Neural cell (in vitro differentiated cells): ENCODE measurements around the gene SH3RF1. TPM values are rescaled to one million over a fixed set of nuclear protein-coding genes. Genes with fewer than 3 reads are reported as not detected.

Experiments used
- H2AFZ ChIP-seq: fragments of 200-600, 300-800 bp; sonication (generic), shearing (Covaris generic); 2 replicates; pipeline ENCODE4 v1.6.0; 2014; ENCODE audit warnings: low read depth, mild to moderate bottlenecking, antibody characterized with exemption, low read length, moderate library complexity
- H3F3A ChIP-seq: fragments of 200-600 bp; shearing (Covaris generic); 2 replicates; pipeline ENCODE4 v1.6.1; 2016; ENCODE audit warnings: mild to moderate bottlenecking, moderate library complexity, mixed read lengths, antibody characterized with exemption, low read length; ENCODE audit not compliant: insufficient read depth, poor library complexity, severe bottlenecking
- H3K27ac ChIP-seq: fragments of 200-600, 300-800 bp; sonication (generic), shearing (Covaris generic); 2 replicates; pipeline ENCODE4 v1.5.1; 2014; ENCODE audit warnings: mild to moderate bottlenecking, low read length, moderate library complexity
- H3K27me3 ChIP-seq: fragments of 300-800, 200-600 bp; sonication (generic), shearing (Covaris generic); 2 replicates; pipeline ENCODE4 v1.6.0; 2014; ENCODE audit warnings: mild to moderate bottlenecking, low read depth, low read length, moderate library complexity; ENCODE audit not compliant: insufficient read depth
- H3K36me3 ChIP-seq: fragments of 300-800, 200-600 bp; sonication (generic), shearing (Covaris generic); 2 replicates; pipeline ENCODE4 v1.5.1; 2014; ENCODE audit warnings: mild to moderate bottlenecking, antibody characterized with exemption, low read length, moderate library complexity; ENCODE audit not compliant: insufficient read depth
- H3K4me2 ChIP-seq: fragments of 300-800, 200-600 bp; sonication (generic), shearing (Covaris generic); 2 replicates; pipeline ENCODE4 v1.6.0; 2014; ENCODE audit warnings: mild to moderate bottlenecking, low read length
- H3K4me3 ChIP-seq: fragments of 300-800, 200-600 bp; sonication (generic), shearing (Covaris generic); 2 replicates; pipeline ENCODE4 v1.5.1; 2014; ENCODE audit warnings: mild to moderate bottlenecking, low read length, moderate library complexity
- H3K79me2 ChIP-seq: fragments of 200-600 bp; shearing (Covaris generic); replicated peaks from 2 replicates; pipeline ENCODE4 v1.6.0; 2014; ENCODE audit warnings: mild to moderate bottlenecking, low read length, moderate library complexity; ENCODE audit not compliant: insufficient read depth
- H3K9ac ChIP-seq: fragments of 300-800, 200-600 bp; sonication (generic), shearing (Covaris generic); 2 replicates; pipeline ENCODE4 v1.6.1; 2016; ENCODE audit warnings: mild to moderate bottlenecking, low read length, mixed read lengths
- H3K9me2 ChIP-seq: fragments of 200-600 bp; shearing (Covaris generic); 2 replicates; pipeline ENCODE4 v1.6.1; 2016; ENCODE audit warnings: mild to moderate bottlenecking, low read length, mixed read lengths; ENCODE audit not compliant: insufficient read depth
- H3K9me3 ChIP-seq: fragments of 200-600, 300-800 bp; sonication (generic), shearing (Covaris generic); 2 replicates; pipeline ENCODE4 v1.6.1; 2016; ENCODE audit warnings: mild to moderate bottlenecking, mixed run types, low read length, moderate library complexity, mixed read lengths
- H4K20me1 ChIP-seq: fragments of 200-600 bp; shearing (Covaris generic); 2 replicates; pipeline ENCODE4 v1.6.1; 2016; ENCODE audit warnings: mild to moderate bottlenecking, mixed run types; ENCODE audit not compliant: insufficient read depth
- CTCF ChIP-seq: fragments of 450-650 bp; IDR thresholded peaks from 2 replicates; pipeline ENCODE4 v1.5.1; 2014; ENCODE audit warnings: antibody characterized with exemption, mild to moderate bottlenecking, moderate library complexity; ENCODE audit not compliant: poor library complexity, severe bottlenecking
- EP300 ChIP-seq: fragments of 450-650 bp; conservative IDR thresholded peaks from 2 replicates; pipeline ENCODE4 v1.6.1; 2014; ENCODE audit warnings: antibody characterized with exemption, mild to moderate bottlenecking, moderate library complexity; ENCODE audit not compliant: poor library complexity, severe bottlenecking
- EZH2 ChIP-seq: fragments of 200-600, 300-800 bp; shearing (Covaris generic), sonication (generic); IDR thresholded peaks from 2 replicates; pipeline ENCODE4 v1.6.1; 2014; ENCODE audit warnings: antibody characterized with exemption, low read length, borderline replicate concordance, mild to moderate bottlenecking; ENCODE audit not compliant: insufficient read depth, poor library complexity, severe bottlenecking
- MXI1 ChIP-seq: fragments of 450-650 bp; conservative IDR thresholded peaks from 2 replicates; pipeline ENCODE4 v1.6.1; 2014; ENCODE audit warnings: antibody characterized with exemption, mild to moderate bottlenecking; ENCODE audit not compliant: poor library complexity, severe bottlenecking
- POLR2AphosphoS5 ChIP-seq: IDR thresholded peaks from 2 replicates; pipeline ENCODE4 v1.6.1; 2012
- RAD21 ChIP-seq: fragments of 450-650 bp; conservative IDR thresholded peaks from 2 replicates; pipeline ENCODE4 v1.6.1; 2014; ENCODE audit warnings: antibody characterized with exemption, mild to moderate bottlenecking, moderate library complexity
- REST ChIP-seq: IDR thresholded peaks from 2 replicates; pipeline ENCODE4 v1.6.1; 2012; ENCODE audit warnings: borderline replicate concordance
- SMC3 ChIP-seq: fragments of 450-650 bp; conservative IDR thresholded peaks from 2 replicates; pipeline ENCODE4 v1.6.1; 2014; ENCODE audit warnings: antibody characterized with exemption, mild to moderate bottlenecking, moderate library complexity; ENCODE audit not compliant: poor library complexity
- TAF1 ChIP-seq: IDR thresholded peaks from 2 replicates; pipeline ENCODE4 v1.6.1; 2012; ENCODE audit warnings: low read depth
- polyA plus RNA-seq: library from polyadenylated mRNA; depleted of rRNA; stranded (reverse); fragments of >200 nt; gene quantifications from 2 replicates; pipeline ENCODE4 v1.2.3, GENCODE V29; 2014

SH3RF1 gene
- polyA plus RNA-seq, 1 donor from 2014 or later = 3.1 TPM

GRCh38 chr4:169098054-169098497, 172.7 kb downstream of the SH3RF1 start:
- Histone ChIP-seq H3K9ac (no peak overlapping the region), H3K4me3 (no peak overlapping the region), H4K20me1 (no peaks in the 10 kb centered on the region), H3K9me2 (no peaks in the 10 kb centered on the region), H3K27me3 (no peaks in the 10 kb centered on the region), H3K36me3 (no peaks in the 10 kb centered on the region), H3K27ac (no peak overlapping the region), H3F3A (no peaks in the 10 kb centered on the region), H2AFZ (no peak overlapping the region), H3K9me3 (no peaks in the 10 kb centered on the region), H3K4me2 (no peak overlapping the region), H3K79me2 (no peaks in the 10 kb centered on the region)
- no peak for TF ChIP-seq EZH2
- no peak for TF ChIP-seq MXI1
- no peak for TF ChIP-seq EP300
- TF ChIP-seq RAD21 = no peak
- TF ChIP-seq CTCF = no peak
- no peak for TF ChIP-seq POLR2AphosphoS5
- TF ChIP-seq SMC3 = no peak
- TF ChIP-seq REST = no peak
- no peak for TF ChIP-seq TAF1

- Histone ChIP-seq H3K27ac (no peak overlapping the region), H3K36me3 (no peaks in the 10 kb centered on the region)
These were observed 174.5 kb downstream of the SH3RF1 start for GRCh38 chr4:169096221-169096620.

More at GRCh38 chr4:169096221-169096620, 174.5 kb downstream of the SH3RF1 start:
- H3K27me3 ChIP-seq = no peaks in the 10 kb centered on the region
- H3K4me2 ChIP-seq = no peak overlapping the region
- no peak overlapping the region for H3K9ac ChIP-seq
- no peak overlapping the region for H2AFZ ChIP-seq
- TF ChIP-seq EP300 = no peak
- TF ChIP-seq TAF1 = no peak
- TF ChIP-seq CTCF = no peak
- no peak for TF ChIP-seq EZH2
- no peak for TF ChIP-seq MXI1
- no peak for TF ChIP-seq REST
- no peak for TF ChIP-seq POLR2AphosphoS5
- TF ChIP-seq SMC3 = no peak
- TF ChIP-seq RAD21 = no peak
- H3K4me3 ChIP-seq = no peak overlapping the region
- no peaks in the 10 kb centered on the region for H3K79me2 ChIP-seq
- H3F3A ChIP-seq = no peaks in the 10 kb centered on the region
- no peaks in the 10 kb centered on the region for H4K20me1 ChIP-seq
- no peaks in the 10 kb centered on the region for H3K9me2 ChIP-seq
- H3K9me3 ChIP-seq = no peaks in the 10 kb centered on the region
